ENCODE results near the gene DDX6. TPM values are rescaled to one million over a fixed set of nuclear protein-coding genes. Genes with fewer than 3 reads are reported as not detected.

The DDX6 gene
- total and polyA plus RNA-seq, 2 of the 8 experiments (the other 6 are each of a cell fraction or from before 2014, with no cell fraction given) = 29.8 to 181 TPM

DNA sequence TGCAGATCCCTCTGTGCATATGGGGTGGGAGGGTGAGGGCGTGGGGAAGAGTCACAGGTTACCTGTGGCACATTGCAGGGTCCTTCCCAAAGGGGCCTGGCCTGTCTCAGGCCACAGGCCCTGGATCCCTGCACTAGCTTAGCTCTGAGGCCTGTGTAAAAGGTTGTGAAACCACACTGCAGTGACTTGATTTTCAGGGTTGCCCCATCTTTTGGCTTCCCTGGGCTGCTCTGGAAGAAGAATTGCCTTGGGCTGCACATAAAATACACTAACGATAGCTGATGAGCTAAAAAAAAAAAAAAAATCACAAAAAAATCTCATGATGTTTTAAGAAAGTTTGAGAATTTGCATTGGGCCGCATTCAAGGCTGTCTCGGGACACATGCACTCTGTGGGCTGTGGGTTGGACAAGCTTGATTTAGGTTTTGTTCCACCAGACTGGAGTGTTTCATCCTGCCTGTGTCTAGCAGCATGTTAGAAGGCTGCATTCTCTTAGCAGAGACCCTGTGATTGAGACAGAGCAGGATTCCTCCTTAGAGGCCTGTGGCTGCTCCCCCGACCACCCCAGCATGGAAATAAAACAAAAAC is 75.6 kb downstream of the DDX6 start:
- no peak for FAIRE-seq
- TF ChIP-seq PHF8 (conservative IDR thresholded peaks at IDR 0.05; ENCODE audit: low read depth, low read length) (no peak), CBX5 (IDR thresholded peaks at IDR 0.05; ENCODE audit: low read depth, low read length) (no peak), POU5F1 (IDR thresholded peaks at IDR 0.05; ENCODE audit: low read depth, low read length) (no peak), ASH2L (IDR thresholded peaks at IDR 0.05; ENCODE audit: low read length) (no peak), NRF1 (IDR thresholded peaks at IDR 0.05; ENCODE audit: low read depth, low read length) (no peak), JUND (IDR thresholded peaks at IDR 0.05; ENCODE audit: low read length) (0 out of 2 replicates have a peak, but pooled peaks have one; percentile 15), BCL11A (IDR thresholded peaks at IDR 0.05; ENCODE audit: low read depth in 2 of 2, low read length in 2 of 2) (no peak), CHD1 (IDR thresholded peaks at IDR 0.05; ENCODE audit: low read depth, low read length) (no peak), CEBPB (IDR thresholded peaks at IDR 0.05; ENCODE audit: low read depth, low read length) (no peak), SP4 (IDR thresholded peaks at IDR 0.05; ENCODE audit: low read length) (no peak)
- TF ChIP-seq, protein P1, sequence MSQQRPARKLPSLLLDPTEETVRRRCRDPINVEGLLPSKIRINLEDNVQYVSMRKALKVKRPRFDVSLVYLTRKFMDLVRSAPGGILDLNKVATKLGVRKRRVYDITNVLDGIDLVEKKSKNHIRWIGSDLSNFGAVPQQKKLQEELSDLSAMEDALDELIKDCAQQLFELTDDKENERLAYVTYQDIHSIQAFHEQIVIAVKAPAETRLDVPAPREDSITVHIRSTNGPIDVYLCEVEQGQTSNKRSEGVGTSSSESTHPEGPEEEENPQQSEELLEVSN (IDR thresholded peaks at IDR 0.05) = no peak

More for the DNA sequence above, 75.6 kb downstream of the DDX6 start:
- Histone ChIP-seq H2BK20ac (ENCODE audit: low read length) (peak overlapping the region; percentile 100), H2BK5ac (ENCODE audit: low read depth, low read length) (peak overlapping the region; percentile 98), H2AK5ac (ENCODE audit: low read depth, low read length) (peak overlapping the region; percentile 55), H3K4me3 (ENCODE audit: extremely low read depth in 1 of 4, insufficient read depth in 2 of 4, low read depth in 3 of 4, low read length in 4 of 4) (peak overlapping the region in 1 of 4 experiments; percentile 27; a peak in 1 of 8 replicates), H3K4me2 (ENCODE audit: insufficient read depth in 1 of 2, low read depth in 2 of 2, low read length in 2 of 2) (peak overlapping the region; percentile 32; a peak in 3 of 4 replicates), H2BK15ac (ENCODE audit: low read length) (no peak overlapping the region), H3K4me1 (replicated peaks in 1 of 4; ENCODE audit: control insufficient read depth in 3 of 4, insufficient read depth in 4 of 4, low read length in 3 of 4) (peaks cover 4 to 15% (median 8%) of the 10 kb centered on the region in 4 experiments), H3K9me3 (ENCODE audit: insufficient read depth in 2 of 2, low read depth in 1 of 2, low read length in 1 of 2) (no peaks in the 10 kb centered on the region), H3K79me2 (ENCODE audit: control insufficient read depth in 1 of 2, insufficient read depth in 2 of 2, low read length in 2 of 2) (peaks cover 0 to 19% of the 10 kb centered on the region in 2 experiments; a peak in 2 of 4 replicates), H3K56ac (replicated peaks; ENCODE audit: insufficient read length, low read depth, low read length) (peak overlapping the region; percentile 84), H3K27ac (ENCODE audit: low read depth, low read length) (peak overlapping the region; percentile 95), H2AFZ (ENCODE audit: low read length) (no peak overlapping the region), H4K20me1 (replicated peaks in 1 of 2; ENCODE audit: control insufficient read depth in 1 of 2, insufficient read depth in 2 of 2, low read length in 2 of 2) (no peaks in the 10 kb centered on the region), H3K14ac (ENCODE audit: insufficient read length) (peak overlapping the region; percentile 1), H2BK120ac (replicated peaks; ENCODE audit: low read depth, low read length) (peak overlapping the region; percentile 99), H4K91ac (replicated peaks; ENCODE audit: insufficient read length, low read length) (peak overlapping the region; percentile 95), H3K79me1 (ENCODE audit: low read depth, low read length) (no peaks in the 10 kb centered on the region), H3K27me3 (replicated peaks in 1 of 4; ENCODE audit: control insufficient read depth in 3 of 4, extremely low read depth in 1 of 4, insufficient read depth in 3 of 4, low read length in 3 of 4) (no peaks in the 10 kb centered on the region), H3K18ac (ENCODE audit: extremely low read depth, low read length) (peak overlapping the region; percentile 100), H3K23me2 (ENCODE audit: low read depth, low read length) (no peaks in the 10 kb centered on the region), H3K23ac (ENCODE audit: insufficient read length) (no peak overlapping the region), H3K36me3 (ENCODE audit: control insufficient read depth in 2 of 4, insufficient read depth in 4 of 4, low read length in 3 of 4) (peaks cover 0 to 8% (median 0%) of the 10 kb centered on the region in 4 experiments; a peak in 1 of 8 replicates), H3K4ac (replicated peaks; ENCODE audit: insufficient read length, low read depth, low read length) (peak overlapping the region; percentile 91), H3K9ac (replicated peaks in 1 of 4; ENCODE audit: extremely low read depth in 1 of 4, low read depth in 3 of 4, low read length in 3 of 4) (peak overlapping the region in 3 of 4 experiments; percentile 24 to 62 (median 61); a peak in 4 of 7 replicates), H4K8ac (ENCODE audit: extremely low read depth, insufficient read depth, low read length) (no peak overlapping the region), H2BK12ac (ENCODE audit: low read depth, low read length) (peak overlapping the region; percentile 98), H4K5ac (ENCODE audit: insufficient read length, low read depth, low read length) (peak overlapping the region; percentile 73)
- ChIA-PET CTCF (ENCODE audit: partially characterized antibody) (interaction anchor here (1.1 to 1.9 kb wide), 6 partner anchors 18 to 242 kb away, joined by 3 to 9 read pairs (median 4); no protein-coding TSS in a partner anchor), POLR2A (ENCODE audit: partially characterized antibody) (interaction anchor here (0.6 to 4.1 kb wide), 17 partner anchors 10 to 179 kb away, joined by 3 to 46 read pairs (median 7); partner anchors contain the start of gene DDX6)
- DNase-seq (ENCODE audit: low read depth in 1 of 2, low spot score in 2 of 2) = peak in 1 of 2 experiments; percentile 51
- WGBS, 2 experiments (ENCODE audit: extremely low coverage in 1 of 2, insufficient coverage in 1 of 2, insufficient read length in 1 of 2, insufficient replicate concordance in 2 of 2, low coverage in 1 of 2, low lambda C conversion rate in 2 of 2, missing lambda C conversion rate in 1 of 2) = 31% methylated on average over 5 of the region's 5 CpGs; no CpG with 5 or more reads in 1 of the 2 experiments
